Chondrocyte (in vitro differentiated cells): Measurements from ENCODE around the gene MTARC1. TPM values are rescaled to one million over a fixed set of nuclear protein-coding genes. Genes with fewer than 3 reads are reported as not detected.

Source experiments
- DNase-seq: peaks from one replicate; pipeline ENCODE4 v3.0.0; 2021; ENCODE audit warnings: mixed read lengths, low spot score
- H3K27ac Mint-ChIP-seq: one replicate; pipeline ENCODE4 v1.8.0; 2021; ENCODE audit warnings: mild to moderate bottlenecking, moderate library complexity, mixed read lengths; ENCODE audit not compliant: unreplicated experiment
- H3K27me3 Mint-ChIP-seq: 2 replicates; pipeline ENCODE4 v1.8.0; 2021; ENCODE audit warnings: low read depth, mixed read lengths
- H3K36me3 Mint-ChIP-seq: 2 replicates; pipeline ENCODE4 v1.8.0; 2021; ENCODE audit warnings: low read depth, mixed read lengths
- H3K4me1 Mint-ChIP-seq: 2 replicates; pipeline ENCODE4 v1.8.0; 2021; ENCODE audit warnings: low read depth, mild to moderate bottlenecking, mixed read lengths
- H3K4me3 Mint-ChIP-seq: one replicate; pipeline ENCODE4 v1.8.0; 2021; ENCODE audit warnings: mild to moderate bottlenecking, moderate library complexity, mixed read lengths; ENCODE audit not compliant: unreplicated experiment
- H3K9me3 Mint-ChIP-seq: 2 replicates; pipeline ENCODE4 v1.8.0; 2021; ENCODE audit warnings: low read depth, mixed read lengths
- CTCF ChIP-seq: fragments of 200-600 bp; sonication (generic); IDR thresholded peaks from 2 replicates; pipeline ENCODE4 v1.5.0; 2021; ENCODE audit warnings: antibody characterized with exemption, mild to moderate bottlenecking, moderate library complexity
- total RNA-seq: library from RNA; stranded (reverse); gene quantifications from 3 replicates; pipeline ENCODE4 v1.2.1, GENCODE V29; 2021

Gene MTARC1
- total RNA-seq, 1 donor from 2014 or later = 2.5 TPM

- Mint-ChIP-seq H3K36me3 (peaks cover 27% of the 10 kb centered on the region), H3K9me3 (no peaks in the 10 kb centered on the region), H3K4me3 (no peak overlapping the region), H3K27ac (no peak overlapping the region), H3K27me3 (no peaks in the 10 kb centered on the region), H3K4me1 (peaks cover 24% of the 10 kb centered on the region)
- no peak for TF ChIP-seq CTCF
- DNase-seq = no peak
Measured at GRCh38 chr1:220754212-220754917, 32.3 kb upstream of the MTARC1 start.

- DNase-seq = no peak
- Mint-ChIP-seq H3K4me1 (peaks cover 19% of the 10 kb centered on the region), H3K9me3 (no peaks in the 10 kb centered on the region), H3K27me3 (no peaks in the 10 kb centered on the region), H3K4me3 (no peak overlapping the region), H3K36me3 (peaks cover 27% of the 10 kb centered on the region), H3K27ac (no peak overlapping the region)
- TF ChIP-seq CTCF = no peak
Measured at GRCh38 chr1:220754918-220755295, 31.8 kb upstream of the MTARC1 start.

GRCh38 chr1:220755309-220755708, 31.4 kb upstream of the MTARC1 start:
- DNase-seq = no peak
- Mint-ChIP-seq H3K9me3 (no peaks in the 10 kb centered on the region), H3K27me3 (no peaks in the 10 kb centered on the region), H3K4me3 (no peak overlapping the region), H3K4me1 (peaks cover 14% of the 10 kb centered on the region), H3K36me3 (peaks cover 27% of the 10 kb centered on the region), H3K27ac (no peak overlapping the region)
- TF ChIP-seq CTCF = no peak

GRCh38 chr1:220757441-220757840, 29.3 kb upstream of the MTARC1 start:
- Mint-ChIP-seq H3K36me3 (peaks cover 32% of the 10 kb centered on the region), H3K4me1 (no peaks in the 10 kb centered on the region), H3K27ac (no peak overlapping the region), H3K9me3 (no peaks in the 10 kb centered on the region), H3K4me3 (no peak overlapping the region), H3K27me3 (no peaks in the 10 kb centered on the region)
- DNase-seq = no peak
- no peak for TF ChIP-seq CTCF

- Mint-ChIP-seq H3K4me3 (no peak overlapping the region), H3K36me3 (peaks cover 41% of the 10 kb centered on the region), H3K27ac (no peak overlapping the region), H3K27me3 (no peaks in the 10 kb centered on the region), H3K4me1 (no peaks in the 10 kb centered on the region), H3K9me3 (no peaks in the 10 kb centered on the region)
- no peak for TF ChIP-seq CTCF
- DNase-seq = no peak
Measured at GRCh38 chr1:220759147-220759546, 27.6 kb upstream of the MTARC1 start.
